ENCODE measurements around the gene ACTR3.

DNA sequence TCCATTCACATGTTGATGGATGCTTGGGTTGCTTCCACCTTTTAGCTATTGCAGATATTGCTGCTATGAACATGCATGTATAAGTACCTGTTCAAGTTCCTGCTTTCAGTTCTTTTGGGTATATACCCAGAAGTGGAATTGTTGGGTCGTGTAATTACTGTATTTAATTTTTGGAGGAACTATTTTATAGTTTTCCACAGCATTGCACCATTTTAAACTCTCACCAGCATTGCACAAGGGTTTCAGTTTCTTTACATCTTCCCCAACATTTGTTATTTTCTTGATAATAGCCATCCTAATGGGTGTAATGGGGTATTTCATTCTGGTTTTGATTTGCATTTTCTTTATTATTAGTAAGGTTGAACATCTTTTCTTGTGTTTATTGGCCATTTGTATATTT lies 16.0 kb downstream of the ACTR3 start:
- TF ChIP-seq, protein P1, sequence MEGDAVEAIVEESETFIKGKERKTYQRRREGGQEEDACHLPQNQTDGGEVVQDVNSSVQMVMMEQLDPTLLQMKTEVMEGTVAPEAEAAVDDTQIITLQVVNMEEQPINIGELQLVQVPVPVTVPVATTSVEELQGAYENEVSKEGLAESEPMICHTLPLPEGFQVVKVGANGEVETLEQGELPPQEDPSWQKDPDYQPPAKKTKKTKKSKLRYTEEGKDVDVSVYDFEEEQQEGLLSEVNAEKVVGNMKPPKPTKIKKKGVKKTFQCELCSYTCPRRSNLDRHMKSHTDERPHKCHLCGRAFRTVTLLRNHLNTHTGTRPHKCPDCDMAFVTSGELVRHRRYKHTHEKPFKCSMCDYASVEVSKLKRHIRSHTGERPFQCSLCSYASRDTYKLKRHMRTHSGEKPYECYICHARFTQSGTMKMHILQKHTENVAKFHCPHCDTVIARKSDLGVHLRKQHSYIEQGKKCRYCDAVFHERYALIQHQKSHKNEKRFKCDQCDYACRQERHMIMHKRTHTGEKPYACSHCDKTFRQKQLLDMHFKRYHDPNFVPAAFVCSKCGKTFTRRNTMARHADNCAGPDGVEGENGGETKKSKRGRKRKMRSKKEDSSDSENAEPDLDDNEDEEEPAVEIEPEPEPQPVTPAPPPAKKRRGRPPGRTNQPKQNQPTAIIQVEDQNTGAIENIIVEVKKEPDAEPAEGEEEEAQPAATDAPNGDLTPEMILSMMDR (IDR thresholded peaks at IDR 0.05; ENCODE audit: insufficient read depth, low read length, poor library complexity, severe bottlenecking), result no peak
- TF ChIP-seq EZH2phosphoT487 (conservative IDR thresholded peaks at IDR 0.05; ENCODE audit: low read length), result no peak
